IMR-90 (cell line): ENCODE measurements around the gene ABCA4. TPM values are rescaled to one million over a fixed set of nuclear protein-coding genes. Genes with fewer than 3 reads are reported as not detected.

Experiments
- ATAC-seq: fragments of 200-7000 bp; cut with Tn5 transposase; 2 replicates; pipeline ENCODE4 v1.9.1; 2020; ENCODE audit warnings: low read depth, mild to moderate bottlenecking, moderate library complexity
- BruUV-seq: library from RNA; stranded (reverse); fragments of 400-500 nt; replicated peaks from 2 replicates; lab custom pipeline; 2021; lab: Mats Ljungman, UMichigan
- CTCF ChIA-PET: fragments of 300-600 bp; formaldehyde crosslinking; extraction: SDS; loops from one replicate; lab custom pipeline; 2021; ENCODE audit warnings: antibody characterized with exemption; lab: Yijun Ruan, JAX
- POLR2A ChIA-PET: fragments of 300-600 bp; sonication (Branson Sonifier 250); formaldehyde crosslinking; loops from one replicate; lab custom pipeline; 2022; ENCODE audit warnings: antibody characterized with exemption; ENCODE audit not compliant: unreplicated experiment; lab: Charles Lee
- DNase-seq: peaks from one replicate; pipeline ENCODE4 v3.0.0; 2013
- H2AFZ ChIP-seq: replicated peaks from 2 replicates; pipeline ENCODE3; 2013; ENCODE audit warnings: low read length, mild to moderate bottlenecking; ENCODE audit not compliant: poor library complexity
- H2AK5ac ChIP-seq: 2 replicates; pipeline ENCODE4 v1.6.1; 2013; ENCODE audit warnings: low read depth, low read length, inconsistent platforms
- H2AK9ac ChIP-seq: replicated peaks from 2 replicates; pipeline ENCODE3; 2013; ENCODE audit warnings: mild to moderate bottlenecking, low read depth, low read length, moderate library complexity; ENCODE audit not compliant: poor library complexity
- H2BK120ac ChIP-seq: 2 replicates; pipeline ENCODE4 v1.6.1; 2013; ENCODE audit warnings: low read depth, low read length, inconsistent platforms
- H2BK15ac ChIP-seq: 3 replicates; pipeline ENCODE4 v1.6.1; 2013; ENCODE audit warnings: low read depth, low read length, inconsistent platforms
- H2BK20ac ChIP-seq: 2 replicates; pipeline ENCODE4 v1.6.1; 2013; ENCODE audit warnings: low read depth, mild to moderate bottlenecking, inconsistent platforms, low read length, moderate library complexity
- H2BK5ac ChIP-seq: 2 replicates; pipeline ENCODE4 v1.6.1; 2013; ENCODE audit warnings: mild to moderate bottlenecking, low read depth, low read length, inconsistent platforms; ENCODE audit not compliant: poor library complexity, severe bottlenecking
- H3K14ac ChIP-seq: replicated peaks from 2 replicates; pipeline ENCODE4 v1.6.1; 2013; ENCODE audit warnings: low read depth, low read length, inconsistent platforms
- H3K18ac ChIP-seq: 2 replicates; pipeline ENCODE4 v1.6.1; 2013; ENCODE audit warnings: low read depth, low read length, control low read depth
- H3K23ac ChIP-seq: 2 replicates; pipeline ENCODE4 v1.6.1; 2013; ENCODE audit warnings: low read depth, low read length, inconsistent platforms
- H3K27ac ChIP-seq: 2 replicates; pipeline ENCODE4 v1.5.1; 2013; ENCODE audit warnings: mild to moderate bottlenecking, control low read depth, low read length; ENCODE audit not compliant: insufficient read depth
- H3K27me3 ChIP-seq: 2 replicates; pipeline ENCODE4 v1.6.1; 2013; ENCODE audit warnings: low read length; ENCODE audit not compliant: control insufficient read depth, insufficient read depth
- H3K36me3 ChIP-seq: 2 replicates; pipeline ENCODE4 v1.6.1; 2013; ENCODE audit warnings: low read length, mixed read lengths; ENCODE audit not compliant: control insufficient read depth, insufficient read depth
- H3K4ac ChIP-seq: 2 replicates; pipeline ENCODE4 v1.6.1; 2013; ENCODE audit warnings: low read depth, low read length, inconsistent platforms
- H3K4me1 ChIP-seq: 2 replicates; pipeline ENCODE4 v1.6.1; 2013; ENCODE audit warnings: low read length, mixed read lengths; ENCODE audit not compliant: control insufficient read depth, insufficient read depth
- H3K4me2 ChIP-seq: 2 replicates; pipeline ENCODE4 v1.6.1; 2013; ENCODE audit warnings: low read depth, mild to moderate bottlenecking, control low read depth, low read length, moderate library complexity
- H3K4me3 ChIP-seq: 2 replicates; pipeline ENCODE4 v1.5.1; 2013; ENCODE audit warnings: low read depth, mild to moderate bottlenecking, control low read depth, low read length, moderate library complexity; ENCODE audit not compliant: insufficient read depth
- H3K56ac ChIP-seq: 2 replicates; pipeline ENCODE4 v1.6.1; 2013; ENCODE audit warnings: low read length, inconsistent platforms; ENCODE audit not compliant: insufficient read depth; ENCODE audit errors: extremely low read depth
- H3K79me1 ChIP-seq, 2 experiments: 2 replicates each; pipeline ENCODE4 v1.6.1; 2013; ENCODE audit warnings: low read length in 2 of 2, inconsistent platforms in 1 of 2, low read depth in 1 of 2
- H3K9ac ChIP-seq: 2 replicates; pipeline ENCODE4 v1.6.1; 2013; ENCODE audit warnings: low read depth, low read length, control low read depth
- H3K9me1 ChIP-seq: 2 replicates; pipeline ENCODE4 v1.6.1; 2013; ENCODE audit warnings: low read length, inconsistent platforms; ENCODE audit not compliant: insufficient read depth
- H3K9me3 ChIP-seq: 2 replicates; pipeline ENCODE4 v1.6.1; 2013; ENCODE audit warnings: low read length; ENCODE audit not compliant: control insufficient read depth, insufficient read depth
- H4K20me1 ChIP-seq: 2 replicates; pipeline ENCODE4 v1.6.1; 2013; ENCODE audit warnings: low read length, inconsistent platforms; ENCODE audit not compliant: insufficient read depth
- H4K5ac ChIP-seq: 2 replicates; pipeline ENCODE4 v1.6.1; 2013; ENCODE audit warnings: mild to moderate bottlenecking, low read depth, low read length, control low read depth
- H4K8ac ChIP-seq, 2 experiments: 2 replicates each; pipeline ENCODE4 v1.6.1; 2013; ENCODE audit warnings: low read depth in 2 of 2, low read length in 2 of 2, control low read depth in 1 of 2, inconsistent platforms in 1 of 2
- H4K91ac ChIP-seq: 2 replicates; pipeline ENCODE4 v1.6.1; 2013; ENCODE audit warnings: low read depth, low read length, inconsistent platforms; ENCODE audit not compliant: insufficient read depth
- CEBPB ChIP-seq: IDR thresholded peaks from 2 replicates; pipeline ENCODE4 v1.6.1; 2012; ENCODE audit warnings: low read depth, low read length, improper control_type of control experiment
- CHD1 ChIP-seq: IDR thresholded peaks from 2 replicates; pipeline ENCODE4 v1.6.1; 2012; ENCODE audit warnings: low read depth, low read length, improper control_type of control experiment
- ELK1 ChIP-seq: fragments of 150-350 bp; IDR thresholded peaks from 2 replicates; pipeline ENCODE4 v1.6.1; 2016; ENCODE audit warnings: low read depth, mild to moderate bottlenecking, low read length, moderate library complexity, borderline replicate concordance
- FOS ChIP-seq: fragments of 150-350 bp; IDR thresholded peaks from 2 replicates; pipeline ENCODE4 v1.6.1; 2016; ENCODE audit warnings: low read depth, low read length
- MAFK ChIP-seq: IDR thresholded peaks from 2 replicates; pipeline ENCODE4 v1.6.1; 2012; ENCODE audit warnings: low read depth, low read length, improper control_type of control experiment
- MAZ ChIP-seq: IDR thresholded peaks from 2 replicates; pipeline ENCODE4 v1.6.1; 2012; ENCODE audit warnings: low read depth, mild to moderate bottlenecking, low read length, improper control_type of control experiment, moderate library complexity, borderline replicate concordance
- MXI1 ChIP-seq: IDR thresholded peaks from 2 replicates; pipeline ENCODE4 v1.6.1; 2012; ENCODE audit warnings: low read depth, mild to moderate bottlenecking, low read length, moderate library complexity, borderline replicate concordance
- NFE2L2 ChIP-seq: fragments of 150-350 bp; IDR thresholded peaks from 2 replicates; pipeline ENCODE4 v1.6.1; 2016; ENCODE audit warnings: low read depth, mild to moderate bottlenecking, low read length
- RAD21 ChIP-seq: IDR thresholded peaks from 2 replicates; pipeline ENCODE4 v1.6.1; 2012; ENCODE audit warnings: low read length, improper control_type of control experiment
- RCOR1 ChIP-seq: IDR thresholded peaks from 2 replicates; pipeline ENCODE4 v1.6.1; 2012; ENCODE audit warnings: mild to moderate bottlenecking, low read length, improper control_type of control experiment; ENCODE audit not compliant: insufficient replicate concordance
- SMC3 ChIP-seq: fragments of 150-350 bp; IDR thresholded peaks from 2 replicates; pipeline ENCODE4 v1.6.1; 2016; ENCODE audit warnings: low read depth, mild to moderate bottlenecking, antibody characterized with exemption, low read length, moderate library complexity
- USF2 ChIP-seq: fragments of 150-350 bp; IDR thresholded peaks from 2 replicates; pipeline ENCODE4 v1.6.1; 2017; ENCODE audit warnings: mild to moderate bottlenecking, antibody characterized with exemption, low read length, low read depth
- WGBS, 2 experiments: methylation state at CpG; one replicate each; pipeline versions ENCODE4 v1.1.5 to v1.1.7; 2013; ENCODE audit warnings: missing lambda C conversion rate in 2 of 2; ENCODE audit not compliant: insufficient read length in 1 of 2; ENCODE audit errors: extremely low coverage in 2 of 2; 5-methylcytosine and 5-hydroxymethylcytosine counted together
- dilution Hi-C: fragments of 300-500 bp; cut with HindIII; formaldehyde crosslinking; loops from one replicate; pipeline ENCODE4 v1.14.3; 2018; ENCODE audit warnings: low sequenced_read_pairs; ENCODE audit not compliant: unreplicated experiment
- in situ Hi-C: fragments of 300-500 bp; cut with MboI; formaldehyde crosslinking; loops from 3 replicates; pipeline ENCODE4 v1.14.3; 2019; ENCODE audit warnings: low sequenced_read_pairs, inconsistent platforms, mixed read lengths
- intact Hi-C: fragments of 100-400 bp; cut with micrococcal nuclease; formaldehyde crosslinking; loops from 2 replicates; pipeline ENCODE4 v1.10.0; 2022
- polyA plus RNA-seq, 3 experiments: library from polyadenylated mRNA; depleted of rRNA; stranded (reverse); fragments of >200 nt; gene quantifications; 2 replicates each; pipeline ENCODE4 v1.2.3, GENCODE V29; 2012; ENCODE audit warnings: low replicate concordance in 1 of 3
- total RNA-seq: library from RNA; depleted of rRNA; stranded (reverse); fragments of >200 nt; gene quantifications from 2 replicates; pipeline ENCODE4 v1.2.3, GENCODE V29; 2012
- TF ChIP-seq, protein P1 (sequence below): conservative IDR thresholded peaks from 2 replicates; pipeline ENCODE4 v1.5.1; 2012; ENCODE audit warnings: mild to moderate bottlenecking, low read depth, low read length, improper control_type of control experiment

The ABCA4 gene
- total and polyA plus RNA-seq, 2 of the 4 experiments (the other 2 are of a cell fraction) = under 0.01 to 0.36 TPM

- H3K9me3 ChIP-seq = no peaks in the 10 kb centered on the region
- no peaks in the 10 kb centered on the region for H3K27me3 ChIP-seq
- H3K9ac ChIP-seq = no peak overlapping the region
- peak overlapping the region; percentile 54; the same call in 1 of the 2 replicates for H2BK20ac ChIP-seq
- no peaks in the 10 kb centered on the region for H3K36me3 ChIP-seq
- CTCF ChIA-PET = no interaction called here
- H3K4me2 ChIP-seq = no peak overlapping the region
- H4K5ac ChIP-seq = peak overlapping the region; percentile 45
- H2BK5ac ChIP-seq = no peak overlapping the region
- DNase-seq (peak; percentile 61), ATAC-seq (no peak)
- H3K79me1 ChIP-seq = no peaks in the 10 kb centered on the region
- H3K4me1 ChIP-seq = peaks cover 31% of the 10 kb centered on the region
- no peak overlapping the region for H3K56ac ChIP-seq
- peak overlapping the region; percentile 47 for H2AFZ ChIP-seq
- H3K23ac ChIP-seq = no peak overlapping the region
- POLR2A ChIA-PET = no interaction called here
- peak overlapping the region; percentile 20 for H3K27ac ChIP-seq
- no peak for TF ChIP-seq MAZ
- TF ChIP-seq CHD1 = no peak
- no peak for TF ChIP-seq CEBPB
- no peak for TF ChIP-seq FOS
- no peak for TF ChIP-seq MAFK
- TF ChIP-seq RAD21 = no peak
- TF ChIP-seq RCOR1 = no peak
- TF ChIP-seq NFE2L2 = no peak
- TF ChIP-seq, protein P1, sequence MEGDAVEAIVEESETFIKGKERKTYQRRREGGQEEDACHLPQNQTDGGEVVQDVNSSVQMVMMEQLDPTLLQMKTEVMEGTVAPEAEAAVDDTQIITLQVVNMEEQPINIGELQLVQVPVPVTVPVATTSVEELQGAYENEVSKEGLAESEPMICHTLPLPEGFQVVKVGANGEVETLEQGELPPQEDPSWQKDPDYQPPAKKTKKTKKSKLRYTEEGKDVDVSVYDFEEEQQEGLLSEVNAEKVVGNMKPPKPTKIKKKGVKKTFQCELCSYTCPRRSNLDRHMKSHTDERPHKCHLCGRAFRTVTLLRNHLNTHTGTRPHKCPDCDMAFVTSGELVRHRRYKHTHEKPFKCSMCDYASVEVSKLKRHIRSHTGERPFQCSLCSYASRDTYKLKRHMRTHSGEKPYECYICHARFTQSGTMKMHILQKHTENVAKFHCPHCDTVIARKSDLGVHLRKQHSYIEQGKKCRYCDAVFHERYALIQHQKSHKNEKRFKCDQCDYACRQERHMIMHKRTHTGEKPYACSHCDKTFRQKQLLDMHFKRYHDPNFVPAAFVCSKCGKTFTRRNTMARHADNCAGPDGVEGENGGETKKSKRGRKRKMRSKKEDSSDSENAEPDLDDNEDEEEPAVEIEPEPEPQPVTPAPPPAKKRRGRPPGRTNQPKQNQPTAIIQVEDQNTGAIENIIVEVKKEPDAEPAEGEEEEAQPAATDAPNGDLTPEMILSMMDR = no peak
- TF ChIP-seq USF2 = no peak
- no peak for TF ChIP-seq ELK1
- no peak for TF ChIP-seq SMC3
- TF ChIP-seq MXI1 = no peak
- intact Hi-C loops (no loop called here), in situ Hi-C loops (no loop called here), dilution Hi-C loops (no loop called here)
- H3K4ac ChIP-seq = peak overlapping the region; percentile 30
- peak overlapping the region; percentile 81 for H2AK9ac ChIP-seq
- H2BK120ac ChIP-seq = peak overlapping the region; percentile 33; the same call in 1 of the 2 replicates
- peak overlapping the region; percentile 43 for H3K18ac ChIP-seq
- peaks cover 25% of the 10 kb centered on the region for H3K9me1 ChIP-seq
- peak overlapping the region; percentile 49; the same call in 2 of the 3 replicates for H2BK15ac ChIP-seq
- H2AK5ac ChIP-seq = peak overlapping the region; percentile 61
- 80% methylated on average over 2 of the region's 4 CpGs; no CpG with 5 or more reads in 1 of the 2 experiments for WGBS, 2 experiments
- no peak overlapping the region for H3K4me3 ChIP-seq
- H4K8ac ChIP-seq = peak overlapping the region in 1 of 2 experiments; percentile 32; a peak in 1 of 4 replicates
- no TSS peak for BruUV-seq
- H4K20me1 ChIP-seq = no peaks in the 10 kb centered on the region
- peak overlapping the region; percentile 23; the same call in 1 of the 2 replicates for H4K91ac ChIP-seq
- H3K14ac ChIP-seq = peak overlapping the region; percentile 47
These were observed 28.7 kb downstream of the ABCA4 start for GRCh38 chr1:94092210-94092613.
